Activated naive CD8-positive, alpha-beta T cell treated with anti-CD3 and anti-CD28 coated beads, Interleukin-2, amount 50 U/mL, for 16 hours (primary cell): ENCODE data around the gene REPS1.
"Not testable (repeated sequence)": the region's sequence is repeated elsewhere in the genome, so short reads cannot be mapped to it uniquely, and the experiment has no call there.

Experiments
- DNase-seq: peaks from one replicate; pipeline ENCODE4 v3.0.0-alpha.2; 2020; ENCODE audit warnings: low read depth, low spot score

The REPS1 gene

DNA sequence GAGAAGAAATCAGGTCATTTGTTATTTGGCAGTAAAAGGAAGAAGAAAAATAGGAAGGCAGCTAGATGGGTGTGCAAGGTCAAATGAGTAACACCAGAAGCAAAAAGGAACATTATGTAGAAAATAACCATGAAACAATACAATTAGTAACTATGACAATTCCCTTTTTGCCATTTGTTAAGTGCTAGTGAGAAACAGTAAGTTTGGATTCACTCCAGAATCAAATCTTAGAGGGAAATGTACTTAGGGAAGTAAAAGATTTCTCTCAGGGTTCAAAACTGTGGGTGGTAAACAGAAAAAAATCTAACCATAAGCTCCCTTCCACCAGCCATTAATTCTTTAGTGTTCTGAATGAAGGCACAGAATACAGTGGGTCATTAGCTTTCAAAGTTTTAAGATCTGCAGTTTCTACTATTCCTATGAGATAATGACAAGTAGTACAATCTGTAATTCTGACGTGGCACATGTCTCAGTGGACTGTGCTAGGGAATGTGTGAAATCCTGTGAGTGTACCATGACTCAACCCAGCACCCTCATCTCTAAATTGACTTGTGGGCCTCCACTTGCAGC is 17.1 kb downstream of the REPS1 start:
- DNase-seq, result no peak

DNA sequence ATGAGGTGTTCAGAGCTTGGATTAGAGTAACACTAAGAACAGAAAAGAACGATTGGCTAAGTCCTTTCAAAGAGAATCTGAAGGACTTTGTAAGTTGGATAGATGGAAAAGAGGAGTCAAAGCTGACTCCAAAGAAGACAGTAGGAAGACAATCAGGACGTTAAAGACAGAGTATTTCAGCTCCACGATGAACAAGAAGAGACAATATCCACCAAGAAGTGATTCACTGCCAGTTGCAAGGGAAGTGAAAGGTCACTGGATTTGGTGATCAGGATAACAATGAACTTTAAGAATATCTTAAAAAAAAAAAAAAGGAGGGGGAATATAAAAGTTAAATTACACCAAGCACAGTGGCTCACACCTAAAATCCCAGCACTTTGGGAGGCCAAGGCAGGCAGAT is 17.9 kb downstream of the REPS1 start:
- DNase-seq, result no peak

- DNase-seq, result no peak
Observed at GRCh38 chr6:138966870-138967269, 21.2 kb downstream of the REPS1 start.

DNA sequence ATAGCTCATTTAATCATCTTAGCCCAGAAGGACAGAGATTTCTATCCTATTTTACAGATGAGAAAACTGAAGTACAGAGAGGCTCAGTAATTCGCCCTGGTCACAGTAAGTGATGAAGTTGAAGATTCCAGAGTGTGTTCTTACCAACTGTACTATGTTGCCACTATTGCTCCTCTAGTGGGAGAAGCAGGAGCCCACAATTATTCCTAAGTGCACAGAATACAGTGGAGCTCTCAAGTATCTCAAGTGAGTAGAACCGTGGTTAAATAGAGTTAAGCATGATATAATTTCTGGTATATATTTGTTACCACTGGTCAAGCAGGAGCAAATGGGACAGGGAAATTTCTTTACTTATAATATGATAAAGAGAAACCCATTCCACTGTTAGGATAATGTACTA is 22.1 kb downstream of the REPS1 start:
- no peak for DNase-seq

DNA sequence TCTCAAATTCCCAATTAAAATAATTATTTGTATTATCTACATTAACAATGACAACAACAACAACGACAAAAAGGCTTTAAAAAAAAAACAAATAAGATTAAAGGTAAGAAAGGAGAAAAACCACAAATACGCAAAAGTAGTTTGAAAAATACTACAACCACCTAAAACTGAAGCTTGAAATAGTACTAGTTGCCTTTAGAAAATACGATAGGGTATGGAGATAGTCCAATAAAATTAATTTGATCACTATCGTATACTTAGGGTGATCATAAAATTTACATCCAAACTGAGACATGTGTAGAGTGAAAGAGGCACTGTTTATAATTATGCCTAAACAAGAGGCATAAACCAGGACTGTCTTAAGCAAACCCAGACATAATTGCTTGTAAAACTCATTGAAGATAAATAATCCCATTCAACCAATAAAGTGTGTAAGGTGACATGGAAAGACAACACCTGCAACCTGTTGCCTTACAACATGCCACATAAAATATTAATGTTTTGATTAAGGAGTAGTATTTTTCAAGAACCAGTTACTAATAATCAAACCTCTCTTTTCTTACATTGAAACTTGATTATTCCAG is 22.7 kb downstream of the REPS1 start:
- DNase-seq, result no peak

GRCh38 chr6:138964012-138964411 is 24.0 kb downstream of the REPS1 start:
- DNase-seq, result no peak

- no peak for DNase-seq
Observed at GRCh38 chr6:138963531-138963930, 24.5 kb downstream of the REPS1 start.

DNA sequence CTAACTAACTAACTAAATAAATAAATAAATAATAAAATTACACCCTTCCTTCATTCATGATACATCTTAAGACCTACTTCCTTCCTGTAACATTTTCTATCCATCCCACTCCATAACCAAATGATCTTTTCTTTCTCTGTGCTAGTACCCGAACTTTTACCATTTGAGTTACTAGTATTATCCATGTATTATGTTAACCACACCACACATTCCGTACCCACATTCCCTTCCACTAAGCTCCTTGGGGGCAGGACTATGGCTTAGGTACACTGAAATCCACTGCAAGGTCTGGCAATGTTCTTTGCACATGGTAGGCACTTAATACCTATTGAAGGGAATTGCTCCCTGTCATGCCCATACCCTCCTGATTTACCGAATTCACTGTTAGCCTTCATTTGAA is 24.9 kb downstream of the REPS1 start:
- DNase-seq, result no peak

DNA sequence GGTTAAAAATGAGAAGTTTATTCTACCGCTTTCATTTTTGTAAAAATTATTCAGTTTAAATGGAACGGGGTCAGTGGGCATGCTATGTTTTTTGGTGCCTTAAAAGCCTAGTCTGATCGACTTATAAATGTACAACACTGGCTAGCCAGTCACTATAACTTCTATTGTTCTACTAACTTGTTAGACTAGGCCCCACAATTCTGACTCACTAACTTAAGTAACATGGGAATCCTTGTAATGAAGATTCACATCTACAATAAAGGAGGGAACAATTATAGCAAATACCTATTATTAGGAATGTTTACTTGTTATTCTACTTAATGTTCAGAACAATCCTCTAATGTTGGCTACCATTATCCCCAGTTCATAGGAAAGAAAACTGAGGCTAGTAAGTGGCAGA is 28.5 kb downstream of the REPS1 start:
- no peak for DNase-seq

- no peak for DNase-seq
Observed at GRCh38 chr6:138958595-138958994, 29.5 kb downstream of the REPS1 start.

DNA sequence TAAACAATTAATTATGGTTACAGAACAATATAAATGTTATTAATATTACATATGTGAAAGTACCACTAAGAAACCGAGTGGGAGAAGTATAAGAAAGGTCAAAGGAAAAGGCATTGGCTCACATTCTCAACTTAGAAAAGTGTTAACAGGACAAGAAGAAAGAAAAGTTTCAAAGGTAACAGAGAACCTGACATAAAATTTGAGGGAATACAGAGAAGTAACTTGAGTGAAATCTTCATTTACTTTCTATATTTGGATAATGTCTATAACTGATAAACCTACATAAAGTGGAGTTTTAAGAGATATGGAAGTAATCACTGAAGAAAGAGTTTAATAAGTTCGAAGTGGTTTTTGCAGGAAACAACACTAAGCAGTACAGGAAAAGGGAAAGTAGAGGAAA is 30.1 kb downstream of the REPS1 start:
- no peak for DNase-seq

GRCh38 chr6:138957484-138957883 is 30.6 kb downstream of the REPS1 start:
- DNase-seq, result no peak

DNA sequence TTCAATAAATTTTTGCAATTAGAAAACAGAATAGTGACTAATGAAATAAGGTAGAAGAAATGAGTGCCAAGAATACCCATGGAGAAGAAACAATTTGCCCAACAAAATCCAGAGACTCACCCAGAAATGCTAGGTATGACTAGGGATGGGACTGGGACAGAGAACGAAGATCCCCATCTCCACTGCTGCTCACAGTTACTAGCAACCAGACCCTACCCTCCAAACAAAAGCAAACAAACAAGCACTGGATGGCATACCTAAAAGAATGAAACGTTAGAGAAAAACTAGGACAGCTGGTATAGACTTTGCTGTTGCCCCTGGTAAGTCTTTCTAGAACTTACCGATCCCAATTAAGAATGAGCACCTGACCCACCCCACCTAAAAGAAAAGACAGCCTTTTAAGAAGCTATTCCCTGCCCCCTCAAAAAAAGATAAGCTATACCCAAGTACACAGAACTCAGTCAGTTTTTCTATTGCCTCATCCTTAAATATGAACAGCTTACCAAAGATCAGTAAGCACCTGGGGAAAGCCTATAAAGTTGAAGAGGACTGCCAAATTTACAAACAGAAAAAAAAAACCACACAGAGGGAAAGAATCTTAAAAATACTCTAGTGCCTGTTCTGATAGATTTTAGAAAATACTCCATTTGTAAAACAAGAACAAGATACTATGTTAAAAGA is 31.7 kb downstream of the REPS1 start:
- DNase-seq, result no peak

GRCh38 chr6:138955262-138955661 is 32.8 kb downstream of the REPS1 start:
- no peak for DNase-seq

- DNase-seq, result no peak
Observed at GRCh38 chr6:138953451-138953850, 34.6 kb downstream of the REPS1 start.

GRCh38 chr6:138948546-138949179 is 39.4 kb downstream of the REPS1 start:
- DNase-seq, result no peak

- DNase-seq, result no peak
Observed at GRCh38 chr6:138948004-138948403, 40.0 kb downstream of the REPS1 start.

DNA sequence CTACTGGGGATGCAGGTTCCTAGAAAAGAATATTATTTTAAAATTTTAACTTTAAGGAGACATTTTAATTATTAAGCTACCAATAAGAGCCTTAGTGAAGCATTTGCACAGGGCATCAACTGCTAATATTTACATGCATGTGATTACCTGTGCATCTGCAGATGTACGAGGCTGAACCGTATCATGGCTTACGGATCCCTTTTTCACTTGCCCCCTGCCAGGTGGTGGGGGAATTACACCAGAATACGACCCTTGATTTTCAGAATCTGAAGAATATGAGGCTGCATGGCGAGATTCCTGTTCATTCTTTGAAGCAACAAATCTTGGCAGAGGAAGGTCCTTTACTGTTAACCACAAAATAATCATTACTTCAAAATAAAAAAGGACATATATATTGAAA is 42.7 kb downstream of the REPS1 start:
- DNase-seq, result no peak

DNA sequence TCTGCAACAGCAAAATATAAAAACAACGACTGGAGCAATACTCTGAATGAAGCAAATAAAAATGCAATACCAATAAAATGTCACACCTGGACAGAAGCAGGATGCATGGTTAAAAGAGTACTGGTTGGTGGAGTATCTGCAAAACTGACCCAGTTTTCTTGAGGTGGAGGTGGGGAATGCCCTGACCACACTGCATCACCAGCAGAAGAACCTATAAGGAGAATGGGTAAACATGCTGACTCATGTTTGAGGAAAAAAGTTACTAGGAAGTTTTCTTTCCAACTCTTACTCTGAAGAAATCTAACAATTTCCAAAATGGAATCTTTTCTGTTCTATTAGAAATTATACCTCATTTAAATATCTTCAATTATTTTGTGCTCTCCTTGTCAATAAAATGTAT is 43.6 kb downstream of the REPS1 start:
- DNase-seq, result no peak

GRCh38 chr6:138943089-138943625 is 44.9 kb downstream of the REPS1 start:
- DNase-seq, result no peak

- DNase-seq, result not testable (repeated sequence)
Observed at GRCh38 chr6:138936873-138937272, 51.2 kb downstream of the REPS1 start.

DNA sequence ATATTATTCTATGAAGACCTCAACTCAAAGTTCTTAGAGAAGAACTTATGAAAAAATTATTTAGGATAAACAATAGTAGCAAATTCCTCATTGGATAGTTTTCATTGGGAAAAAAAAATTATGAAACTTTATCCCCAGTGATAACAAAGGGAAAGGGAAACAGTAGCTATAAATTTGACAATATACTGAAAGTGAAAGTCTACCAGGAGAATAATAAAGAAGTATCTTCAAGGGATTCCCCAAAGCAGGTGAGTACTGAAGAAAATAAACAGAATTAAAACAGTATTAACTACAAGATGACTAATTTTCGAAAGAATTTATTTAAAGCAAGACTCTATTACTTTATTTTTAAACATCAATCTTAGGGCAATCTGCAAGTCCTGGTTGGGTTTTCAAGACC is 56.4 kb downstream of the REPS1 start:
- DNase-seq, result no peak

DNA sequence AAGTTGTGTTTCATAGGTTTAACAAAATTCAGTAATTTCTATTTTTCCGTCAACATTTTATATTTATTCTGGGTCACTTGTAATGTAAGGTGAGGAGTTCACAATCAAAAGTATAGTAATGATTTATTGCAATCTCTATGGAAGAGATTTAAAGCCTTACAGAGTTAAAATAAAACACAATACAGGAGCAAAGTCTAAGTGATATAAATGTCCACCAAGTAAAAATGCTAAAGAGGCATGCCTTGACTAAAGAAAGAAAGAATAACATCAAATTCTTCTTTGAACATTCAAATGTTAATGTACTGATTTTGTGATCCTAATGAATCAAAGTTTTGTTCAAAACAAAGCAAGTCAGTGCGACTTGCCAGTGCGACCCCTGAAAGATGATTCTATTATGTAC is 61.5 kb downstream of the REPS1 start:
- no peak for DNase-seq
